Measurements from ENCODE around the gene SLFN12L.

Gene SLFN12L

GRCh38 chr17:35433075-35433894 lies 104.2 kb downstream of the SLFN12L start:
- FAIRE-seq = peak; percentile 72
- peak; percentile 91 for DNase-seq (ENCODE audit: low spot score)

DNA sequence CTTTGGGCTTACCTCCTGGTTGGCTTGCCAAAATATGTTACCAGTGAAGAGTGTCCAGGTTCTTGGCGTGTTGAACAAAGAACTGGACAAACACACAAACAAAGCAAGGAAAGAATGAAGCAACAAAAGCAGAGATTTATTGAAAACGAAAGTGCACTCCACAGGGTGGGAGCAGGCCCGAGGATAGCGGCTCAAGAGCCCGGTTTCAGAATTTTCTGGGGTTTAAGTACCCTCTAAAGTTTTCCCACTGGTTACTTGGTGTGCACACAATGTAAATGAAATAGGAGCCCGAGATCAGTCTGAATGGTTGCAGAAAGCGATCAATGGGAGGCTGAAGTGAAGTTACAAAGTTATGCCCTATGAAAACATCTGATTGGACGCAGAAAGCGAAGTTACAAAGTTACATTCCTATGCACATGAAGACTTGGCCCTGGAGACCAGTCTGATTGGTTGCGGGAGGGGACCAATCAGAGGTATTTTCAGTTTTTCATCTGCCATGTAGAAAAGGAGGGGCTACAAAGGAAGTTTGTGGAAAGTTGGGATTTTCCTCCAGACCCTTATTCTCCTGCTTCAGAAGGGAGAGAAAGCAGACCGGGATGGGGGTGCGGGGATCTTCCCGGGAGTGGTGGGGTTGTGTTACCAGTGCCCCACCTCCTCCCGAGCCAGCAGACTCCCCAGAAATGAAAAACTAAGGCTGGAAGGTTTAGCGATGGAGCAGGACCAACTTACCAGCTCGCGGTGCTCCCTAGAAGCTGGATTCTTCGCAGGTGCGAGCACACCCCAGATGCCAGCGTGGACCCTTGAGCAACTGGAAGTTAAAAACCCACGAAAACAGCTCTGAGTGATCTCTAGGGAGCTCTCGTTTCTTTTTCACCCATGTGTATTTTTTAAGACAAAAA lies 105.1 kb downstream of the SLFN12L start, which contains the start of gene SLFN12:
SLFN12 (minus strand) TSS at position 325 of the 899 bp plus-strand sequence. CDS start 9,472 bp downstream, outside the sequence.
- DNase-seq (ENCODE audit: low spot score) (peak; percentile 80), FAIRE-seq (no peak)

- FAIRE-seq = no peak
Measured at GRCh38 chr17:35429702-35430101, 107.8 kb downstream of the SLFN12L start.

GRCh38 chr17:35428229-35428628 lies 109.2 kb downstream of the SLFN12L start:
- FAIRE-seq (no peak), DNase-seq (ENCODE audit: low spot score) (no peak)

More at GRCh38 chr17:35429702-35430101, 107.8 kb downstream of the SLFN12L start:
- DNase-seq (ENCODE audit: low spot score) = no peak

GRCh38 chr17:35423761-35424160 lies 113.7 kb downstream of the SLFN12L start:
- FAIRE-seq (no peak), DNase-seq (ENCODE audit: low spot score) (no peak)

All from urothelium cell line (cell line).